Left forelimb (tissue), 1 donor: Measurements from ENCODE around the gene SOX11.
"Not testable (repeated sequence)": the region's sequence is repeated elsewhere in the genome, so short reads cannot be mapped to it uniquely, and the experiment has no call there.

ENCODE experiments used
- DNase-seq: peaks from one replicate; pipeline ENCODE4 v3.0.0-alpha.2; 2018; ENCODE audit warnings: low spot score

SOX11 gene

GRCh38 chr2:5691985-5692529 lies at the start of gene SOX11:
TSS of gene SOX11 (plus strand) at chr2:5692384. CDS start at chr2:5692722, 338 bp downstream.
- peak; percentile 98 for DNase-seq

- not testable (repeated sequence) for DNase-seq
Observed at GRCh38 chr2:5652734-5653133, 39.5 kb upstream of the SOX11 start.

- DNase-seq: not testable (repeated sequence)
Observed at GRCh38 chr2:5653756-5654155, 38.4 kb upstream of the SOX11 start.

- no peak for DNase-seq
Observed at GRCh38 chr2:5657231-5657630, 35.0 kb upstream of the SOX11 start.

GRCh38 chr2:5660591-5660990 lies 31.6 kb upstream of the SOX11 start:
- no peak for DNase-seq

- DNase-seq: no peak
Observed at GRCh38 chr2:5661362-5661761, 30.8 kb upstream of the SOX11 start.

- DNase-seq: no peak
Observed at GRCh38 chr2:5664278-5664681, 27.9 kb upstream of the SOX11 start.

GRCh38 chr2:5665066-5665465 lies 27.1 kb upstream of the SOX11 start:
- DNase-seq: no peak

- no peak for DNase-seq
Observed at GRCh38 chr2:5666798-5667197, 25.4 kb upstream of the SOX11 start.

GRCh38 chr2:5667655-5668054 lies 24.5 kb upstream of the SOX11 start:
- not testable (repeated sequence) for DNase-seq

- no peak for DNase-seq
Observed at GRCh38 chr2:5668682-5669250, 23.4 kb upstream of the SOX11 start.

GRCh38 chr2:5672749-5673144 lies 19.4 kb upstream of the SOX11 start:
- no peak for DNase-seq

- no peak for DNase-seq
Observed at GRCh38 chr2:5673145-5674025, 18.8 kb upstream of the SOX11 start.

- no peak for DNase-seq
Observed at GRCh38 chr2:5674026-5674340, 18.2 kb upstream of the SOX11 start.

GRCh38 chr2:5677133-5677532 lies 15.1 kb upstream of the SOX11 start:
- DNase-seq: no peak

- no peak for DNase-seq
Observed at GRCh38 chr2:5683471-5683870, 8.7 kb upstream of the SOX11 start.

GRCh38 chr2:5685225-5685624 lies 7.0 kb upstream of the SOX11 start:
- DNase-seq: no peak

- no peak for DNase-seq
Observed at GRCh38 chr2:5686068-5686467, 6.1 kb upstream of the SOX11 start.

GRCh38 chr2:5686536-5686935 lies 5.6 kb upstream of the SOX11 start:
- DNase-seq: no peak

GRCh38 chr2:5689750-5690149 lies 2.4 kb upstream of the SOX11 start:
- no peak for DNase-seq

- DNase-seq: no peak
Observed at GRCh38 chr2:5690286-5690685, 1.9 kb upstream of the SOX11 start.

GRCh38 chr2:5690718-5691220 lies 1.4 kb upstream of the SOX11 start:
- no peak for DNase-seq
